NCI-H1105 (cell line): ENCODE results near the gene ANXA8L1.
"Not testable (repeated sequence)": the region's sequence is repeated elsewhere in the genome, so short reads cannot be mapped to it uniquely, and the experiment has no call there.

Experiments
- DNase-seq: peaks from one replicate; lab custom pipeline; 2025; lab: John Stamatoyannopoulos, UW

ANXA8L1 gene

GRCh38 chr10:46375406-46375805, at the start of gene ANXA8L1:
Gene ANXA8L1 (plus strand): TSS chr10:46375776. CDS start chr10:46375852, 76 bp downstream.
- not testable (repeated sequence) for DNase-seq

DNA sequence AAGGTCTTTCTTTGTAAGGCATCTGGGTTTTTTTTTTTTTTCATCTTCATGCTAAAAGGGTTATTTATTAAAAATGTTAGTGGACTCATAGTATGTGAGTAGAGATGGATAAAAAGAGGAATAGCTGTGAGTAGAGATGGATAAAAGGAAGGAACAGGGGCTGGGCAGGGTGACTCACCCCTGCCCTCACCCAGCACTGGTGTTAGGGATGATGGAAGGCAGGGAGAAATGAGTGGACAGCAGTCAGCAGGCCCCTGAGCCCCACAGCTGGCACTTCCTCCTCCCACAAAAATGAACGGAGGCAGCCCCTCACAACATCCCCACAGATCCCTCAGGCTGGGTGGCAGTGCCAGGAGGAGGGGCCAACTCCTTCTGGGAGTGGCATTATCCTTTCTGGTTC, 49.5 kb upstream of the ANXA8L1 start:
- no peak for DNase-seq

- no peak for DNase-seq
Measured at GRCh38 chr10:46326971-46327370, 48.6 kb upstream of the ANXA8L1 start.

DNA sequence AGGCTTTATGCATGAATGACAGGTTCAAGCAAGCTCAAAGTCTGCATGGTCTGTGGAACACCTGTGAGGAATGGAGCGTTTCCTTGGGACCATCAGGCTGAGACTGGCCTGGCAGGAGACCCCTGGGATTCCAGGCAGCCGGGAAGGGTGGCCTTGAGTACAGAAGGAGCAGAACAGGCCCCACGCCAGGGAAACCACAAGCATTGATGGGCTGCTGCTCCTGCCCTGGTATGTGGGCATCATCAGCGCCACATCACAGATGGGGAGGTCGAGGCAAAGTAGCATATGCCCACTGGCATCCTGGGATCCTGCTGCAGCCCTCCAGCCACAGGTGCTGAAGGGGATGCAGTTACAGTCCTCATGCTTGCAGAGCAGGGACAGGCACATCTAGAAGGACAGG, 47.9 kb upstream of the ANXA8L1 start:
- no peak for DNase-seq

DNA sequence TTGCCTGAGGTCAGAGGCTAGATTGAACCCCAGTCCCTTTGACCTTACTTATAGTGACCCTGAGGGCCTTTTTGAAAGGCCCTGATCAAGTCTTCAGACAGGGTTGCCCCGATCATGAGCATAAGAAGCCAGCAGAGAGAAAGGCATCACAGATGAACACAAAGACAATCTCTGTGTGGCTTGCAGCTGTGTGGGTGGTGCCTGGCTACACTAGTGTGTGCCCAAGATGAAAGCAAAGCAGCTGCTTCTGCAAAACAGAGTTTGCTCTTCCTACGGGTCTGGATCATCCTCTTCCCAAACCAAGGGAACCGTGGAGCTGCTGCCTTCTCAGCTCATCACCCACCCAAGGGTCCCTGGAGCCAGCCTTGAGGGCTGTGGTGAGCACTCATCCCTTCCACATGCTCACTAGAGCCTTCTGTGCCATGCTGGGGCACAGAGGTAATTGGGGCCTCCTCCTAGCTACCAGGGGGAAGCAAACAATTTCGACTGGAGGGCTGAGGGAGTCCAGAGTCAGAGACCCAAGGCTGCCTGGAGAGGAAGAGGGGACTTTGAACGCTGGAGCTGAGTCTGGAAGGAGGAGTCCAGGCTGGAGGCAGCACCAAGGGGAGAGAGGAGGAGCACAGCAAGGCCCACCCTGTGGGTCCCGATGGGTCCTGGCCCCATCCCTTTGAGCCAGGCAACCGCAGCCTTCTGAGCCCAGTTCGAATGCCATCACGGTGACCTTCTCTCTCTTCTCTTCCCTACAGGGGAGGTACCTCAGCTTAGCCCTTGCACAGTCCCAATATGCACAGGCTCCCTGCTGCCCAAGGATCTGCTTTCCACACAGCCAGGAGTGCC, 46.5 kb upstream of the ANXA8L1 start:
- DNase-seq, result no peak

DNA sequence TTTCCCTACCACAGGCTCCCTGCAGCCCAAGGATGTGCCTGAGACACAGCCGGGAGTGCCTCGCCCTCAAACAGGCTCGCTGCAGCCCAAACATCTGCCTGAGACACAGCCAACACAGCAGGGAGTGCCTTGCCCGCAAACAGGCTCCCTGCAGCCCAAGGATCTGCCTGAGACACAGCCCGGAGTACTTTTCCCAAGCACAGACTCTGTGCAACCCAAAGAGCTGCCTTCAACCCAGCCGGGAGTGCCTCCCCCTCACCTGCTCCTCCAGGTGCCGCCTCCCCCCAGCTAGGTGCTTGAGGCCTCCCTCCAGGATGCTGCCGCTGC, 45.9 kb upstream of the ANXA8L1 start:
- DNase-seq, result no peak

GRCh38 chr10:46330894-46331293, 44.7 kb upstream of the ANXA8L1 start:
- DNase-seq, result no peak

DNA sequence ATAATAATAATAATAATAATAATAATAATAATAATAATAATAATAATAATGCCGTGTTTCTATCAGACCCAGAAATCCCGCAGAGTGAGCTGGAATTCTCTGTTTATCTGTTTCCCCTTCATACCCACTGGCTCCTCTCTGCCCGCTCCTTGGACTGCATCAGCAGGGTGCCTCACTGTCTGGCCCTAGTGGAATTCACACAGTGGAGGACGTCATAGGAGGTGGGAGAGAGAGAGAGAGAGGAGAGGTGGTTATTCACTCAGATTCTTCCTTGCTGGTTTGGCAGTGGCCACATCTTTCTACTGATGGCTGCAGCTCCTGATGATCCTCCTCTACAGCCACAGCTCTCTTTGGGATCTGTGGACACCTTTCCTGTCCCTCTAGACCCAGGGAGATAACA, 10.1 kb upstream of the ANXA8L1 start:
- DNase-seq, result not testable (repeated sequence)

- DNase-seq, result not testable (repeated sequence)
Measured at GRCh38 chr10:46367209-46367608, 8.4 kb upstream of the ANXA8L1 start.

DNA sequence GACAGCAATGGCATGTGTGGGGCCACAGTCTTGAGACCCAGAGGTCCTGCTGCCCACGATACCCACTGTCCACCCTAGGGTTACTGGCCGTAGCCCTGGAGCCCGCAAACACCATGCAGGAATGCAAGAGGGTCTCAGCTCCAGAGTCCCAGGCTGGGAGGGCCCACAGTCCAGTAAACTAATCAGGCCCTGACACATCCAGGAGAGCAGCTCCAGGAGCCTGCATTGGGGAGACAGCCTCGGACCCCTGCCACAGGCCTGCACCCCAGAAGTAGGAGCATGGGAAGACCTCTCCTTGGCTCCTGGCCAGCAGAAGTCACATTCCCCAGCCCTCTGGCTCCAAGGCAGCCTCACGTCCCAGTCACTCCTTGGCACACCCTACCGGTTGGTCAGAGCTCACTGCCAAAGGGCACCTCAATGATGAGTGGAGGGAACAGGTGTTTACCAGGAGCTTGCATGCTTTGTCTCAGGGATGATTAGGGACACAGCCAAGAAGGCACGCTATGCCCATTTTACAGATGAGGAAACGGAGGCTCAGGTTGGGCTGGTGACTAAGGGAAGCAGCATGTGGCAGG, 7.8 kb upstream of the ANXA8L1 start:
- DNase-seq, result not testable (repeated sequence)

DNA sequence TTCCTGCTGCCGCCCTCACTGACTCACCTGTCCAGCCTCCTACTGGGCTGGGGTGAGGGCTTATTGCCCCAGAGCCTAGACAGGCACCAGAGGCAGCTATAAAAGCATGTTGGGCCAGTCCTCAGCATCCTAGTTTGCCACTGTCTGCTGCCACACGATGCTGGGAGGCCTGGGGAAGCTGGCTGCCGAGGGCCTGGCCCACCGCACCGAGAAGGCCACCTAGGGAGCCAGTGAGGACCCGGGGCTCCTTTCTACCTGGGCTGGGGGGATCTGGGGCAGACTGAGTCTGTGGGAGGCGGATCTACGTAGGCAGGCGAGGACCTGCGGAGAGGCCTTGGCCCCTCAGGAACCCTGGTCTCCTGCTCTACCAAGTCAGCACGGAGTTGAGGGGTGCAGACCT, 6.6 kb upstream of the ANXA8L1 start:
- DNase-seq, result not testable (repeated sequence)

- DNase-seq, result not testable (repeated sequence)
Measured at GRCh38 chr10:46374410-46374809, 1.2 kb upstream of the ANXA8L1 start.

GRCh38 chr10:46377022-46377421, 1.4 kb downstream of the ANXA8L1 start:
- not testable (repeated sequence) for DNase-seq

DNA sequence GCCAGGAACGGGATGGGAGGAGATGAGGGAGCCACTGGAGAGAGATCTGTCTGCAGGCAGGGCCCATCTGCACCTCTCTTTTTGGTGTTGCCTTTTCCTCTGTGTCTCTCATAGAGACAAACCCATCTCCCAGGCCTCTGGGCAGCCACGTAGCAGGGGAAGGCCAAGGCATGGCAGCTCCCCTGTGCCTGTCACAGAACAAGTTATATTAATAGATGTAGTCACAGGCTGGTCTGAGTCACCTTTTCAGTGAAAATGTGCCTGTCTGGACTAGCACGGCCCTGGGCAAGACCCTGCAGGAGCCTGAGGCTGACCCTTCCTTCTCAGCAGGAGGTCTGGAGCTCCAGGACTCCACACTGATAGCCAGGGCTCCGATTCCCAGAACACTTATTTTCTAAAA, 2.1 kb downstream of the ANXA8L1 start:
- not testable (repeated sequence) for DNase-seq

DNA sequence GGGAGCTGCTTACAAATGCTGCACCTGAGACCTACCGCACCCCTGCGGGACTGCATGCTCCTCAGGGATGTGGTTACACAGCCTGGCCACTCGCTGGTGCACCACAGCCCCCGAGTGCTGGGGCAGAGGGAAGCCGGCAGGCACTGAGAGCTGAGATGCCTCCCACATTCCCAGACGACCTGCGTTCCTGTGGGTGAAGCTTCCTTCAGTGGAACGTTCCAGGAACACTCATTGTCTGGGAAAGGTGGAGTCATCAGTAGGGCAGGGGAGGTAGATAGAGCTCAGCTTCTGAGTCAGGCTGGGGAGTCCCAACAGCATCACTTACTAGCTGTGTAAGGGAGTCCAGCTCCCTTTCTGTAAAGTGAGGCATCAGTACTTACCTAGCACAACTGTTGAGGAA, 2.5 kb downstream of the ANXA8L1 start:
- not testable (repeated sequence) for DNase-seq

DNA sequence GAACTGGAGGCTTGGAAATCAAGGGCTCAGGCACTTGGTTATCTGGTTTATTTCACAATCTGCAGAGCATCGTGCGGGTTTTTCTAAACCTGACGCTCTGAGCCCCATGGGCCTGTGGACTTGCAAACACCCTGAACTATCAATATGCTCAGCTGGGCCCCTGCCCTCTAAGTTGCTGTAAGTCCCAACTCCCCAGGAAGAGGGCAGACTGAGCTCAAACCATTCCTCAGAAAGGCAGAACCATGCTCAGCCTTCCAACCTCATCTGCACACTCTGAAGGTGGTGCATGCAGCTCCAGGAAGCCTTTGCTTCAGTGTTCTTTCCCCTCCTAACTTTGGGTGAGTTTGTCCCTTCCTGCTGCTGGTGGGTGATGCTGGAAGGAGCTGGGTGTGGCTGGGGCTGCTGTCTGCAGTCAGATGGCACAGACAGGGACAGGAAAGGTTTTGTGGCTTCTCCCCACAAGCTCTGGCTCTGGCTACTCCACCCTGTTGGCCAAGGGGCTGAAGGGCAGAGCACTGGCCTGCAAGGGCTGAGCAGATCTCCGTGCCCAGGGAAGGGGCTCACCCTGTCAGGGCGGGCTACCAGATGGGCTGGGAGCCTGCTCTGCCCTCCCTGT, 3.8 kb downstream of the ANXA8L1 start:
- not testable (repeated sequence) for DNase-seq

- not testable (repeated sequence) for DNase-seq
Measured at GRCh38 chr10:46385858-46386257, 10.3 kb downstream of the ANXA8L1 start.

GRCh38 chr10:46386694-46387093, 11.1 kb downstream of the ANXA8L1 start:
- not testable (repeated sequence) for DNase-seq

DNA sequence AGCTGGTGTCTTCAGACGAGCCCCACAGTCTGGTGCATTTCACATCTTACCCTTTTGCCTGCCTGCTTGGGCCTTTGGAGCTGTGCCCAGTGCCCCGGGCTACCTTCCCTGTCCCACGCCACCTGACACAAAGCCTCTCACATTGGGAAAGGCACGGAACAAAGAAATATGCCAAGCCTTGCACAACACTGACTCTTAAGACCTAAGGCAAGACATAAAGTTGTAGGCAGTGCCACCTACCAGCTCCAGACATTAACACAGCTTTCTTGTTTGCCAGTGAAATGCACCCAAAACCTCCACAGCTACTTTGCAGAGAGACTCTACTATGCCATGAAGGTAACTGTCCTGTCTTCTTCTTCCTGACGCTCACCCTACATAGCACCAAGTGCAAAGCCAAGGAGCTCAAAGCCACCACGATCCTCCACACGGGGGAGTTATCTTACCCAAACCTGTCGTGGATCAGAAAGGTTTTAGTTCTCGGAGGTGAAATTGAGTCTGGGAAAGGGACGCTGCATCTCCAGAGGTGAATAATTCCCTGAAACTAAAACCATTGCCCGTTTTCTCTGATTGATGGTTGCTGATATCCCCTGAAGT, 11.8 kb downstream of the ANXA8L1 start:
- not testable (repeated sequence) for DNase-seq

GRCh38 chr10:46391422-46391821, 15.8 kb downstream of the ANXA8L1 start:
- not testable (repeated sequence) for DNase-seq

GRCh38 chr10:46396441-46397279, 21.1 kb downstream of the ANXA8L1 start:
- DNase-seq, result not testable (repeated sequence)

GRCh38 chr10:46397767-46398166, 22.2 kb downstream of the ANXA8L1 start:
- DNase-seq, result not testable (repeated sequence)
